Uterus (tissue), 4 donors: ENCODE data around the gene CCDC57. TPM values are rescaled to one million over a fixed set of nuclear protein-coding genes. Genes with fewer than 3 reads are reported as not detected.

Experiments used
- DNase-seq, 2 donors: peaks; one replicate each; pipeline ENCODE4 v3.0.0-alpha.2; 2019 to 2020
- H3K27ac ChIP-seq, 2 donors: fragments of 200-600 bp; sonication (generic); 1 replicate in 1 of 2; 2 replicates in 1 of 2; pipeline ENCODE4 v1.5.1; 2016 to 2018
- H3K27me3 ChIP-seq, 2 donors: fragments of 200-600 bp; sonication (generic); one replicate each; pipeline ENCODE4 v1.5.1; 2018 to 2019; ENCODE audit warnings: control low read depth in 1 of 2
- H3K36me3 ChIP-seq, 2 donors: fragments of 200-600 bp; sonication (generic); one replicate each; pipeline ENCODE4 v1.5.1; 2019; ENCODE audit warnings: control low read depth in 1 of 2
- H3K4me1 ChIP-seq, 2 donors: fragments of 200-600 bp; sonication (generic); one replicate each; pipeline ENCODE4 v1.5.1; 2018 to 2019; ENCODE audit warnings: control low read depth in 1 of 2
- H3K4me3 ChIP-seq, 2 donors: fragments of 200-600 bp; sonication (generic); 1 replicate in 1 of 2; 2 replicates in 1 of 2; pipeline ENCODE4 v1.5.1; 2018 to 2019; ENCODE audit warnings: mild to moderate bottlenecking in 1 of 2
- H3K9me3 ChIP-seq, 2 donors: fragments of 200-600 bp; sonication (generic); one replicate each; pipeline ENCODE4 v1.5.1; 2019; ENCODE audit warnings: control low read depth in 1 of 2
- POLR2A ChIP-seq, 2 donors: fragments of 450-650 bp; IDR thresholded peaks; one replicate each; pipeline ENCODE4 v1.6.1; 2016; ENCODE audit warnings: antibody characterized with exemption in 2 of 2, mild to moderate bottlenecking in 1 of 2, moderate library complexity in 1 of 2
- intact Hi-C: fragments of 100-400 bp; cut with DNase I; formaldehyde crosslinking; loops from one replicate; pipeline ENCODE4 v1.15.1; 2023; ENCODE audit warnings: low total_unique reads
- total RNA-seq, 4 donors: library from RNA; depleted of rRNA in 3 of 4; stranded (reverse); fragments of >200 nt in 3 of 4; gene quantifications; one replicate each; pipeline versions ENCODE4 v1.1.0 to v1.2.4, GENCODE V29; 2014 to 2023
- TF ChIP-seq, protein P1 (sequence below), 4 experiments: fragments of 200-600 bp in 2 of 4; fragments of 450-650 bp in 2 of 4; sonication (generic) in 2 of 4; IDR thresholded peaks; one replicate each; pipeline ENCODE4 v1.5.1; 2016 to 2019; ENCODE audit warnings: antibody characterized with exemption in 4 of 4, mild to moderate bottlenecking in 2 of 4, moderate library complexity in 1 of 4
- donor health status: DM: yes; HTN: yes; CAD: no.

Gene CCDC57
- total RNA-seq, 4 donors from 2014 or later, result 4.4 to 88.2 (median 17.6) TPM

DNA sequence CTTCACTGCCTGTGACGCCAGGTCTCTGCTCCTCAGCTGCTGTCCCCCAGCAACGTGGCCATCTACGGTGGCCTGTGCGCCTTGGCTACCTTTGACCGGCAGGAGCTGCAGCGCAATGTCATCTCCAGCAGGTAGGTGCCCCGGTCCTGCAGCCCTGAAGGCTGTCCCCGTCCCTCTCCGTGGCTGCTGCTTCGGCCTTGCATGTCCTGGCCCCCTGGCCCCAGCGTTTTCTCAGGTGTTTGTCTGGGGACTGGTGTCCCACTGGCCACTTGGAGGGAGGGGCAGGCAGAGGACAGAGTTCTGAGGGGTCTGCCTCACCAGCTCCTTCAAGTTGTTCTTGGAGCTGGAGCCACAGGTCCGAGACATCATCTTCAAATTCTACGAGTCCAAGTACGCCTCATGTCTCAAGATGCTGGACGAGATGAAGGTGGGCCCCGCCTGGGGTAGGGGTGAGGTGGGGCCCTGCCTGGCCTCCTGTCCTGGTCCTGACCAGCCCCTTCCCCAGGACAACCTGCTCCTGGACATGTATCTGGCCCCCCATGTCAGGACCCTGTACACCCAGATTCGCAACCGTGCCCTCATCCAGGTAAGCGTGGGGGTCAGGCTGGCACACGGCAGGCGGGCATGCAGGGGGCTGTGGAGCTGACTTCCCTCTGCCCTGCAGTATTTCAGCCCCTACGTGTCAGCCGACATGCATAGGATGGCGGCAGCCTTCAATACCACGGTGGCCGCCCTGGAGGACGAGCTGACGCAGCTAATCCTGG lies 156.5 kb downstream of the CCDC57 start:
- TF ChIP-seq POLR2A (IDR thresholded peaks at IDR 0.05), result no peak
- TF ChIP-seq, protein P1, sequence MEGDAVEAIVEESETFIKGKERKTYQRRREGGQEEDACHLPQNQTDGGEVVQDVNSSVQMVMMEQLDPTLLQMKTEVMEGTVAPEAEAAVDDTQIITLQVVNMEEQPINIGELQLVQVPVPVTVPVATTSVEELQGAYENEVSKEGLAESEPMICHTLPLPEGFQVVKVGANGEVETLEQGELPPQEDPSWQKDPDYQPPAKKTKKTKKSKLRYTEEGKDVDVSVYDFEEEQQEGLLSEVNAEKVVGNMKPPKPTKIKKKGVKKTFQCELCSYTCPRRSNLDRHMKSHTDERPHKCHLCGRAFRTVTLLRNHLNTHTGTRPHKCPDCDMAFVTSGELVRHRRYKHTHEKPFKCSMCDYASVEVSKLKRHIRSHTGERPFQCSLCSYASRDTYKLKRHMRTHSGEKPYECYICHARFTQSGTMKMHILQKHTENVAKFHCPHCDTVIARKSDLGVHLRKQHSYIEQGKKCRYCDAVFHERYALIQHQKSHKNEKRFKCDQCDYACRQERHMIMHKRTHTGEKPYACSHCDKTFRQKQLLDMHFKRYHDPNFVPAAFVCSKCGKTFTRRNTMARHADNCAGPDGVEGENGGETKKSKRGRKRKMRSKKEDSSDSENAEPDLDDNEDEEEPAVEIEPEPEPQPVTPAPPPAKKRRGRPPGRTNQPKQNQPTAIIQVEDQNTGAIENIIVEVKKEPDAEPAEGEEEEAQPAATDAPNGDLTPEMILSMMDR (IDR thresholded peaks at IDR 0.05), result no peak
- Histone ChIP-seq H3K36me3 (no peaks in the 10 kb centered on the region), H3K9me3 (no peaks in the 10 kb centered on the region)

DNA sequence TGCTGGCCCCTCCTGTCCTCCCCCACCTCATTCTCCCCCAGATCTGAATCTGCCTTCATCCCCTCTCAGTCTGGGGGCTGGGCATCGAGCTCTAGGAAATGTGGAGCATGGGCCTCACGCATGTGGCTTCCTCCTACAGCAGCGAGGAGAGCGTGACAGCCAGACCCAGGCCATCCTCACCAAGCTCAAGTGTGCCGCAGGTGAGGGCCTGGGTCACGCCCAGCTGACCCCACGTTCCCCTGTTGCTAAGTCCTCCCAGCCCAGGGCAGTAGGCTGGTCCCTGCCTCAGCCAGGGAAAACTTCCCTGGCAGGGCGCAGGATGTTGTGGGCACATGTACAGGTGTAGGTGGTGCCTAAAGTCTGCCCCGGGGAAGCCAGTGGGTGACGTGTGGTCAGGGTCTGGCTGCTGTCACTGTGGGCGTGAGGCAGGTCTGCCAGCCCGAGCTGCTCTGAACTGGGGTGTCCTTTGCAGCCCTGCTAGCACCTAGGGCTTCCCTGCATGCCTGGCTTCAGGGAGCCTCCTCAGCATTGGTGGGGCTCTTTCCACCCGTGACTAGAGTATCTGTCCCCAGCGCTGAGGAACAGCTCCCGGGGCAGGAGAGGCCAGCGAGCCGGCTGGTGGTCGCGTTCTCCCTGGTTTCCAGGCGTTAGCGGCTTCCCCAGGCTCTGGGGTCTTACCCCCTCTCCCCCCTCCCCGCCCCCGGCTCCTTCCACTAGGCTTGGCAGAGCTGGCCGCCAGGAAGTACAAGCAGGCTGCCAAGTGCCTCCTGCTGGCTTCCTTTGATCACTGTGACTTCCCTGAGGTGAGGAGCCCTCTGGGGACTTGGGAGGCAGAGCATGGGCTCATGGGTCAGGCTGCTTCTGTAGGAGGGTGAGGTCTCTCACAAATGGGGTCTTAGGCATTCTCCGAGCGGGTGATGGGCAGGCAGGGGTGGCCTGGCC lies 157.3 kb downstream of the CCDC57 start:
- no peaks in the 10 kb centered on the region for H3K36me3 ChIP-seq

More for the DNA sequence above, 156.5 kb downstream of the CCDC57 start:
- intact Hi-C loops, result no loop called here
- Histone ChIP-seq H3K4me1 (peaks cover 0 to 17% of the 10 kb centered on the region in 2 donors), H3K27me3 (no peaks in the 10 kb centered on the region), H3K27ac (no peak overlapping the region), H3K4me3 (no peak overlapping the region)
- DNase-seq, result no peak

DNA sequence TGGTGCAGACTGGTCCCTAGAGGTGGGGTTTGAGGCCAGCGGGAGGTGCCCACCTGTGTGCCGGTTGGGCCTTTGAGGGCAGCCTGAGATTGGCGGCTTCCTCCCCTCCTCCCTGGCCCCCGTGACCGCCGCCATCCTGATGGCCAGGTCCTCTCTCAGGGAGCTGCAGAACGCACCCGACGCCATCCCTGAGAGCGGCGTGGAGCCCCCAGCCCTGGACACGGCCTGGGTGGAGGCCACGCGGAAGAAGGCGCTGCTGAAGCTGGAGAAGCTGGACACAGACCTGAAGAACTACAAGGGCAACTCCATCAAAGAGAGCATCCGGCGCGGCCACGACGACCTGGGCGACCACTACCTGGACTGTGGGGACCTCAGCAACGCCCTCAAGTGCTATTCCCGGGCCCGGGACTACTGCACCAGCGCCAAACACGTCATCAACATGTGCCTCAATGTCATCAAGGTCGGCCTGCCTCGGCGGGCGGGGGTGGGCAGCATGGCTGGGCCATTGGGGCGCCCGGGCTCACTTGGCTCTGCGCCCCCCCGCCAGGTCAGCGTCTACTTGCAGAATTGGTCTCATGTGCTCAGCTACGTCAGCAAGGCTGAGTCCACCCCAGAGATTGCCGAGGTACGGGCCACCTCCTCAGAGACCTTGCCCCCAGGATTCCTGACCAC lies 158.2 kb downstream of the CCDC57 start:
- TF ChIP-seq, protein P1 (IDR thresholded peaks at IDR 0.05), result no peak
- TF ChIP-seq POLR2A (IDR thresholded peaks at IDR 0.05), result no peak

More for the DNA sequence above, 157.3 kb downstream of the CCDC57 start:
- no peak overlapping the region for H3K27ac ChIP-seq
- peaks cover 0 to 25% of the 10 kb centered on the region in 2 donors for H3K4me1 ChIP-seq
- intact Hi-C loops, result no loop called here
- H3K4me3 ChIP-seq, result no peak overlapping the region
- TF ChIP-seq, protein P1 (IDR thresholded peaks at IDR 0.05), result no peak
- no peak for TF ChIP-seq POLR2A (IDR thresholded peaks at IDR 0.05)
- H3K9me3 ChIP-seq, result no peaks in the 10 kb centered on the region
- no peaks in the 10 kb centered on the region for H3K27me3 ChIP-seq
- no peak for DNase-seq

DNA sequence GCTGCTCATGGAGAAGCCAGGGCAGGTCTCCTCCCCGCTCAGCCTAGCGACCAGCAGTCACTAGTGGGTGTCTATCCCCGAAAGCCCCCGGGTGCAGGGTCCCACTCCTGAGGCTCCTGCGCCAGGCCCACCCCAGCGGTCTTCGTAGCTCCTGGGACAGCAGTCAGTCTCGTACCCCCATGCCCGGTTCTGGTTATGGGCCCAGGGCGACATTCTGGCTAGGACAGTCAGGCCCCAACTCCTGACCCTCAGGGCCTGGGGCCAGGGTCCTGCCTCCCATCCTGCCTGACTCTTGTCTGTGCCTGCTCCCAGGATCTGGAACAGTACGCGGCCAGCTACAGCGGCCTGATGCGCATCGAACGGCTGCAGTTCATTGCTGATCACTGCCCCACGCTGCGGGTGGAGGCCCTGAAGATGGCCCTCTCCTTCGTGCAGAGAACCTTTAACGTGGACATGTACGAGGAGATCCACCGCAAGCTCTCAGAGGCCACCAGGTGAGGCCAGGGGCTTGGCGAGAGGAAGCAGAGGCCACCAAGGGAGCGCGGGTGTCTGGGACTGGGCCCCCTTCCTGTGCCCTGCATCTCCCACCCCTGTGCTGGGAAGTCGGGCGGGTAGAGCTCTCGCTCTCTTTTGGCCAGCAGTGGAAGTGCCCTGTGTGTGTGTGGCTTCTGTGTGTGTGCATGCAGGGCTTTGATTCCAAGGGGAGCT lies 158.9 kb downstream of the CCDC57 start:
- no peak overlapping the region for H3K27ac ChIP-seq
- intact Hi-C loops, result no loop called here
- H3K36me3 ChIP-seq, result no peaks in the 10 kb centered on the region
- no peaks in the 10 kb centered on the region for H3K27me3 ChIP-seq
- peaks cover 0 to 28% of the 10 kb centered on the region in 2 donors for H3K4me1 ChIP-seq
- no peak overlapping the region for H3K4me3 ChIP-seq
- no peak for DNase-seq
- H3K9me3 ChIP-seq, result no peaks in the 10 kb centered on the region
- TF ChIP-seq, protein P1 (IDR thresholded peaks at IDR 0.05), result no peak
- TF ChIP-seq POLR2A (IDR thresholded peaks at IDR 0.05), result no peak

More for the DNA sequence above, 158.2 kb downstream of the CCDC57 start:
- Histone ChIP-seq H3K27ac (no peak overlapping the region), H3K27me3 (no peaks in the 10 kb centered on the region), H3K4me1 (peaks cover 0 to 28% of the 10 kb centered on the region in 2 donors), H3K36me3 (no peaks in the 10 kb centered on the region), H3K9me3 (no peaks in the 10 kb centered on the region), H3K4me3 (no peak overlapping the region)
- no peak for DNase-seq
- intact Hi-C loops, result no loop called here
